Urothelium cell line (cell line): ENCODE data around the gene RPL3.
A peak's percentile ranks its signal among the peaks of the same experiment; 100 is the strongest.
"Not testable (repeated sequence)": the region's sequence is repeated elsewhere in the genome, so short reads cannot be mapped to it uniquely, and the experiment has no call there.

ENCODE experiments used
- DNase-seq: peaks from one replicate; pipeline ENCODE4 v3.0.0; 2011; ENCODE audit warnings: low spot score, mixed read lengths
- FAIRE-seq: peaks from 2 replicates; lab custom pipeline; 2011; peaks lifted over from hg19 to GRCh38; lab: Jason Lieb, UNC

Gene RPL3

GRCh38 chr22:39319284-39320022, at the start of gene RPL3:
Gene RPL3, minus strand, starts transcription at chr22:39319623. Its CDS starts 26 bp downstream, at chr22:39319597.
- peak; percentile 98 for DNase-seq
- peak; percentile 87 for FAIRE-seq

GRCh38 chr22:39369186-39369585, 49.8 kb upstream of the RPL3 start:
- DNase-seq (no peak), FAIRE-seq (no peak)

- DNase-seq, result no peak
- no peak for FAIRE-seq
Observed at GRCh38 chr22:39368461-39368911, 49.1 kb upstream of the RPL3 start.

- FAIRE-seq (no peak), DNase-seq (no peak)
Observed at GRCh38 chr22:39367035-39367434, 47.6 kb upstream of the RPL3 start.

- FAIRE-seq (no peak), DNase-seq (no peak)
Observed at GRCh38 chr22:39365492-39365780, 46.0 kb upstream of the RPL3 start.

- no peak for FAIRE-seq
- no peak for DNase-seq
Observed at GRCh38 chr22:39364714-39365491, 45.5 kb upstream of the RPL3 start.

GRCh38 chr22:39363751-39364515, 44.5 kb upstream of the RPL3 start:
- DNase-seq, result no peak
- no peak for FAIRE-seq

- FAIRE-seq (no peak), DNase-seq (no peak)
Observed at GRCh38 chr22:39362932-39363331, 43.5 kb upstream of the RPL3 start.

GRCh38 chr22:39362271-39362670, 42.8 kb upstream of the RPL3 start:
- DNase-seq (no peak), FAIRE-seq (no peak)

GRCh38 chr22:39361496-39361895, 42.1 kb upstream of the RPL3 start:
- DNase-seq, result no peak
- FAIRE-seq, result no peak

- no peak for FAIRE-seq
- no peak for DNase-seq
Observed at GRCh38 chr22:39360674-39361413, 41.4 kb upstream of the RPL3 start.

GRCh38 chr22:39360242-39360641, 40.8 kb upstream of the RPL3 start:
- no peak for DNase-seq
- no peak for FAIRE-seq

- DNase-seq (no peak), FAIRE-seq (no peak)
Observed at GRCh38 chr22:39359659-39360195, 40.3 kb upstream of the RPL3 start.

- not testable (repeated sequence) for DNase-seq
- peak; percentile 32 for FAIRE-seq
Observed at GRCh38 chr22:39358197-39358596, 38.8 kb upstream of the RPL3 start.

- DNase-seq, FAIRE-seq: not testable (repeated sequence)
Observed at GRCh38 chr22:39357110-39358108, 38.0 kb upstream of the RPL3 start.

GRCh38 chr22:39356464-39356863, 37.0 kb upstream of the RPL3 start:
- DNase-seq, result no peak
- no peak for FAIRE-seq

GRCh38 chr22:39355805-39356204, 36.4 kb upstream of the RPL3 start:
- not testable (repeated sequence) for DNase-seq, FAIRE-seq

- no peak for FAIRE-seq
- DNase-seq, result no peak
Observed at GRCh38 chr22:39355080-39355479, 35.7 kb upstream of the RPL3 start.

- DNase-seq (no peak), FAIRE-seq (no peak)
Observed at GRCh38 chr22:39353346-39353745, 33.9 kb upstream of the RPL3 start.
